Measurements from ENCODE around the gene CTNNBL1.

- no peak for TF ChIP-seq CTCF (conservative IDR thresholded peaks at IDR 0.05 in 1 of 2, IDR thresholded peaks at IDR 0.05 in 1 of 2; ENCODE audit: low read depth in 1 of 2, low read length in 2 of 2)
- no peak for TF ChIP-seq EZH2 (IDR thresholded peaks at IDR 0.05; ENCODE audit: low read length, missing control alignments)
Measured at GRCh38 chr20:37895166-37895565, 201.3 kb downstream of the CTNNBL1 start.
